Prostate gland (tissue), 2 donors: Measurements from ENCODE around the gene OR1K1.

Experiments
- CTCF ChIP-seq, 4 experiments: fragments of 200-600 bp in 2 of 4; fragments of 450-650 bp in 2 of 4; sonication (generic) in 2 of 4; IDR thresholded peaks; 1 replicate in 3 of 4; 2 replicates in 1 of 4; pipeline ENCODE4 v1.5.1; 2016 to 2019; ENCODE audit warnings: antibody characterized with exemption in 4 of 4, mild to moderate bottlenecking in 2 of 4, moderate library complexity in 2 of 4
- POLR2A ChIP-seq: fragments of 450-650 bp; IDR thresholded peaks from one replicate; pipeline ENCODE4 v1.6.1; 2016; ENCODE audit warnings: antibody characterized with exemption, mild to moderate bottlenecking

- TF ChIP-seq CTCF (IDR thresholded peaks at IDR 0.05) = no peak
- no peak for TF ChIP-seq POLR2A
These were observed 23.0 kb downstream of the OR1K1 start for GRCh38 chr9:122822938-122823337.
